A549 (cell line): ENCODE results near the gene COQ4. TPM values are rescaled to one million over a fixed set of nuclear protein-coding genes. Genes with fewer than 3 reads are reported as not detected.

Experiments
- ATAC-seq, 2 experiments: fragments of 200-7000 bp in 1 of 2; fragments of >200 bp in 1 of 2; cut with Nextera tagmentation in 1 of 2; cut with Tn5 transposase in 1 of 2; 3 replicates each; pipeline versions ENCODE4 v1.8.0 to v1.9.1; 2018 to 2020; ENCODE audit warnings: mild to moderate bottlenecking in 1 of 2, moderate library complexity in 1 of 2
- CTCF ChIA-PET: fragments of 300-600 bp; sonication (Branson Sonifier 250); formaldehyde crosslinking; extraction: SDS; loops from one replicate; lab custom pipeline; 2021; ENCODE audit warnings: antibody characterized with exemption, inconsistent platforms; lab: Yijun Ruan, JAX
- POLR2A ChIA-PET: fragments of 350-600 bp; formaldehyde crosslinking; extraction: SDS; loops from one replicate; lab custom pipeline; 2021; ENCODE audit warnings: antibody characterized with exemption, inconsistent platforms; lab: Yijun Ruan, JAX
- DNase-seq, 2 experiments: peaks; one replicate each; pipeline versions ENCODE4 v3.0.0 to v3.0.0-alpha.2; 2011 to 2016; ENCODE audit warnings: low read depth in 1 of 2, low spot score in 1 of 2
- FAIRE-seq: peaks from 2 replicates; lab custom pipeline; 2011; peaks lifted over from hg19 to GRCh38; lab: Jason Lieb, UNC
- H3K27ac ChIP-seq, 2 experiments: fragments of >200 bp; sonication (Bioruptor Twin); formaldehyde crosslinking; 3 replicates each; pipeline ENCODE4 v1.5.1; 2016 to 2017
- H3K4me1 ChIP-seq: fragments of >200 bp; sonication (Bioruptor Twin); formaldehyde crosslinking; 3 replicates; pipeline ENCODE4 v1.6.1; 2016
- H3K4me2 ChIP-seq: fragments of >200 bp; sonication (Bioruptor Twin); formaldehyde crosslinking; 3 replicates; pipeline ENCODE4 v1.6.1; 2016
- H3K4me3 ChIP-seq: fragments of >200 bp; sonication (Bioruptor Twin); formaldehyde crosslinking; 3 replicates; pipeline ENCODE4 v1.5.1; 2016
- H3K9me3 ChIP-seq: fragments of >200 bp; sonication (Bioruptor Twin); formaldehyde crosslinking; 3 replicates; pipeline ENCODE4 v1.6.1; 2016
- CEBPB ChIP-seq, 2 experiments: fragments of >200 bp in 1 of 2; sonication (Bioruptor Twin) in 1 of 2; formaldehyde crosslinking in 1 of 2; IDR thresholded peaks; 2 replicates each; pipeline ENCODE4 v1.6.1; 2012 to 2016
- CHD4 ChIP-seq: fragments of 200-600 bp; sonication (generic); IDR thresholded peaks from 2 replicates; pipeline ENCODE4 v1.6.1; 2016; ENCODE audit warnings: antibody characterized with exemption, mild to moderate bottlenecking, borderline replicate concordance
- E2F6 ChIP-seq: IDR thresholded peaks from 2 replicates; pipeline ENCODE4 v1.6.1; 2012; ENCODE audit warnings: low read depth, borderline replicate concordance
- EP300 ChIP-seq, 2 experiments: fragments of >200 bp; sonication (Bioruptor Twin); formaldehyde crosslinking; IDR thresholded peaks; 2 replicates in 1 of 2; 3 replicates in 1 of 2; pipeline ENCODE4 v1.6.1; 2016 to 2017
- ESRRA ChIP-seq: fragments of 150-350 bp; IDR thresholded peaks from 2 replicates; pipeline ENCODE4 v1.6.1; 2014; ENCODE audit warnings: mild to moderate bottlenecking, low read length, borderline replicate concordance
- HOXA7 ChIP-seq: fragments of 250-450 bp; sonication (Bioruptor Pico); IDR thresholded peaks from 2 replicates; pipeline ENCODE4 v1.5.0; 2020; ENCODE audit warnings: mild to moderate bottlenecking, moderate library complexity
- JUNB ChIP-seq: fragments of >200 bp; sonication (Bioruptor Twin); formaldehyde crosslinking; IDR thresholded peaks from 2 replicates; pipeline ENCODE4 v1.6.1; 2016
- KDM1A ChIP-seq: fragments of 200-600 bp; sonication (generic); IDR thresholded peaks from 2 replicates; pipeline ENCODE4 v1.6.1; 2016; ENCODE audit warnings: low read depth, mild to moderate bottlenecking
- MAFK ChIP-seq: fragments of 450-650 bp; IDR thresholded peaks from 2 replicates; pipeline ENCODE4 v1.6.1; 2014; ENCODE audit not compliant: partially characterized antibody
- MAZ ChIP-seq: fragments of 150-350 bp; IDR thresholded peaks from 2 replicates; pipeline ENCODE4 v1.6.1; 2014; ENCODE audit warnings: antibody characterized with exemption, low read depth, low read length, borderline replicate concordance
- MYC ChIP-seq: IDR thresholded peaks from 2 replicates; pipeline ENCODE4 v1.6.1; 2012; ENCODE audit warnings: mild to moderate bottlenecking, inconsistent platforms, low read length, improper control_type of control experiment, borderline replicate concordance
- RAD21 ChIP-seq, 2 experiments: fragments of >200 bp in 1 of 2; sonication (Bioruptor Twin) in 1 of 2; formaldehyde crosslinking in 1 of 2; IDR thresholded peaks in 1 of 2; conservative IDR thresholded peaks in 1 of 2; 2 replicates in 1 of 2; 3 replicates in 1 of 2; pipeline ENCODE4 v1.6.1; 2012 to 2018; ENCODE audit warnings: inconsistent platforms in 1 of 2
- RARB ChIP-seq: fragments of 250-450 bp; sonication (Bioruptor Pico); IDR thresholded peaks from 2 replicates; pipeline ENCODE4 v1.8.0; 2021; ENCODE audit warnings: mild to moderate bottlenecking, moderate library complexity
- SREBF2 ChIP-seq: fragments of 450-650 bp; IDR thresholded peaks from 2 replicates; pipeline ENCODE4 v1.6.1; 2014; ENCODE audit warnings: mild to moderate bottlenecking, moderate library complexity
- TFCP2L1 ChIP-seq: fragments of 250-450 bp; sonication (Bioruptor Pico); IDR thresholded peaks from 2 replicates; pipeline ENCODE4 v1.5.0; 2021; ENCODE audit warnings: mild to moderate bottlenecking
- ZC3H11A ChIP-seq: fragments of 450-650 bp; IDR thresholded peaks from 2 replicates; pipeline ENCODE4 v1.6.1; 2014; ENCODE audit warnings: antibody characterized with exemption, mild to moderate bottlenecking
- ZNF302 ChIP-seq: fragments of 250-450 bp; sonication (Bioruptor Pico); IDR thresholded peaks from 2 replicates; pipeline ENCODE4 v1.9.0; 2021; ENCODE audit warnings: inconsistent platforms, mild to moderate bottlenecking, moderate library complexity
- ZSCAN20 ChIP-seq: fragments of 250-450 bp; sonication (Bioruptor Pico); IDR thresholded peaks from 2 replicates; pipeline ENCODE4 v1.8.0; 2022; ENCODE audit warnings: mild to moderate bottlenecking, moderate library complexity
- WGBS: methylation state at CpG from one replicate; pipeline ENCODE4 v1.1.6; 2017; ENCODE audit errors: missing lambda C conversion rate; 5-methylcytosine and 5-hydroxymethylcytosine counted together
- polyA plus RNA-seq, 4 experiments: library from polyadenylated mRNA; depleted of rRNA in 3 of 4; stranded (reverse); fragments of >200 nt; fragmentation: RNase III in 1 of 4; extraction: RNeasy Plus Mini Kit Qiagen cat#74134 plus additional on column Dnase treatment in 1 of 4; gene quantifications; 2 replicates in 3 of 4; 3 replicates in 1 of 4; pipeline ENCODE4 v1.2.3, GENCODE V29; 2011 to 2017
- TF ChIP-seq, protein P1 (sequence below): fragments of 150-350 bp; IDR thresholded peaks from 2 replicates; pipeline ENCODE4 v1.6.1; 2014; ENCODE audit warnings: low read depth, mild to moderate bottlenecking, low read length
- TF ChIP-seq, protein P2 (sequence below): fragments of 250-450 bp; sonication (Bioruptor Pico); IDR thresholded peaks from 2 replicates; pipeline ENCODE4 v1.5.0; 2021; ENCODE audit warnings: mild to moderate bottlenecking, moderate library complexity, borderline replicate concordance
- TF ChIP-seq, protein P3 (sequence below): fragments of >200 bp; sonication (Bioruptor Twin); formaldehyde crosslinking; IDR thresholded peaks from 3 replicates; pipeline ENCODE4 v1.6.1; 2016
- TF ChIP-seq, protein P4 (sequence below): IDR thresholded peaks from 2 replicates; pipeline ENCODE4 v1.6.1; 2012

The COQ4 gene
- polyA plus RNA-seq, 2 of the 4 experiments (the other 2 are of a cell fraction), result 32.5 to 41.3 TPM

- ChIA-PET POLR2A (no interaction called here), CTCF (interaction anchor here (0.8 to 3.6 kb wide), 7 partner anchors 8 to 96 kb away, joined by 3 to 19 read pairs (median 6); partner anchors contain the start of gene CERCAM)
- no peaks in the 10 kb centered on the region for H3K9me3 ChIP-seq
- peak overlapping the region; percentile 95; the same call in 2 of the 3 replicates for H3K4me2 ChIP-seq
- no peak for DNase-seq
- 100% methylated on average over 1 of the region's 1 CpG for WGBS
- no peak for ATAC-seq
- H3K4me1 ChIP-seq, result peaks cover 25% of the 10 kb centered on the region
- FAIRE-seq, result no peak
- TF ChIP-seq MYC, result no peak
- no peak for TF ChIP-seq TFCP2L1 (CRISPR knock-in tag)
- H3K4me3 ChIP-seq, result no peak overlapping the region
- H3K27ac ChIP-seq, result no peak overlapping the region
These were observed 1.8 kb downstream of the COQ4 start for GRCh38 chr9:128324401-128324800.

GRCh38 chr9:128325629-128326028 lies 3.0 kb downstream of the COQ4 start:
- no peaks in the 10 kb centered on the region for H3K9me3 ChIP-seq
- TF ChIP-seq RARB (CRISPR knock-in tag), result no peak
- no peak for TF ChIP-seq MAFK
- no peak for TF ChIP-seq KDM1A
- no peak for TF ChIP-seq ESRRA
- TF ChIP-seq CEBPB (IDR thresholded peaks at IDR 0.05), result no peak
- TF ChIP-seq, protein P1, sequence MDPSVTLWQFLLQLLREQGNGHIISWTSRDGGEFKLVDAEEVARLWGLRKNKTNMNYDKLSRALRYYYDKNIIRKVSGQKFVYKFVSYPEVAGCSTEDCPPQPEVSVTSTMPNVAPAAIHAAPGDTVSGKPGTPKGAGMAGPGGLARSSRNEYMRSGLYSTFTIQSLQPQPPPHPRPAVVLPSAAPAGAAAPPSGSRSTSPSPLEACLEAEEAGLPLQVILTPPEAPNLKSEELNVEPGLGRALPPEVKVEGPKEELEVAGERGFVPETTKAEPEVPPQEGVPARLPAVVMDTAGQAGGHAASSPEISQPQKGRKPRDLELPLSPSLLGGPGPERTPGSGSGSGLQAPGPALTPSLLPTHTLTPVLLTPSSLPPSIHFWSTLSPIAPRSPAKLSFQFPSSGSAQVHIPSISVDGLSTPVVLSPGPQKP, result no peak
- TF ChIP-seq, protein P2, sequence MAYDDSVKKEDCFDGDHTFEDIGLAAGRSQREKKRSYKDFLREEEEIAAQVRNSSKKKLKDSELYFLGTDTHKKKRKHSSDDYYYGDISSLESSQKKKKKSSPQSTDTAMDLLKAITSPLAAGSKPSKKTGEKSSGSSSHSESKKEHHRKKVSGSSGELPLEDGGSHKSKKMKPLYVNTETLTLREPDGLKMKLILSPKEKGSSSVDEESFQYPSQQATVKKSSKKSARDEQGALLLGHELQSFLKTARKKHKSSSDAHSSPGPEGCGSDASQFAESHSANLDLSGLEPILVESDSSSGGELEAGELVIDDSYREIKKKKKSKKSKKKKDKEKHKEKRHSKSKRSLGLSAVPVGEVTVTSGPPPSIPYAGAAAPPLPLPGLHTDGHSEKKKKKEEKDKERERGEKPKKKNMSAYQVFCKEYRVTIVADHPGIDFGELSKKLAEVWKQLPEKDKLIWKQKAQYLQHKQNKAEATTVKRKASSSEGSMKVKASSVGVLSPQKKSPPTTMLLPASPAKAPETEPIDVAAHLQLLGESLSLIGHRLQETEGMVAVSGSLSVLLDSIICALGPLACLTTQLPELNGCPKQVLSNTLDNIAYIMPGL, result no peak
- no peak for TF ChIP-seq ZSCAN20 (CRISPR knock-in tag)
- no peak for TF ChIP-seq SREBF2
- TF ChIP-seq JUNB, result no peak
- TF ChIP-seq ZNF302 (CRISPR knock-in tag), result no peak
- no peak for TF ChIP-seq HOXA7 (CRISPR knock-in tag)
- no peak for TF ChIP-seq RAD21 (conservative IDR thresholded peaks at IDR 0.05 in 1 of 2, IDR thresholded peaks at IDR 0.05 in 1 of 2)
- no peak for TF ChIP-seq EP300 (IDR thresholded peaks at IDR 0.05)
- no peak for TF ChIP-seq ZC3H11A
- TF ChIP-seq, protein P3, sequence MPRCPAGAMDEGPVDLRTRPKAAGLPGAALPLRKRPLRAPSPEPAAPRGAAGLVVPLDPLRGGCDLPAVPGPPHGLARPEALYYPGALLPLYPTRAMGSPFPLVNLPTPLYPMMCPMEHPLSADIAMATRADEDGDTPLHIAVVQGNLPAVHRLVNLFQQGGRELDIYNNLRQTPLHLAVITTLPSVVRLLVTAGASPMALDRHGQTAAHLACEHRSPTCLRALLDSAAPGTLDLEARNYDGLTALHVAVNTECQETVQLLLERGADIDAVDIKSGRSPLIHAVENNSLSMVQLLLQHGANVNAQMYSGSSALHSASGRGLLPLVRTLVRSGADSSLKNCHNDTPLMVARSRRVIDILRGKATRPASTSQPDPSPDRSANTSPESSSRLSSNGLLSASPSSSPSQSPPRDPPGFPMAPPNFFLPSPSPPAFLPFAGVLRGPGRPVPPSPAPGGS, result no peak
- TF ChIP-seq E2F6, result no peak
- no peak for TF ChIP-seq CHD4
- TF ChIP-seq, protein P4, sequence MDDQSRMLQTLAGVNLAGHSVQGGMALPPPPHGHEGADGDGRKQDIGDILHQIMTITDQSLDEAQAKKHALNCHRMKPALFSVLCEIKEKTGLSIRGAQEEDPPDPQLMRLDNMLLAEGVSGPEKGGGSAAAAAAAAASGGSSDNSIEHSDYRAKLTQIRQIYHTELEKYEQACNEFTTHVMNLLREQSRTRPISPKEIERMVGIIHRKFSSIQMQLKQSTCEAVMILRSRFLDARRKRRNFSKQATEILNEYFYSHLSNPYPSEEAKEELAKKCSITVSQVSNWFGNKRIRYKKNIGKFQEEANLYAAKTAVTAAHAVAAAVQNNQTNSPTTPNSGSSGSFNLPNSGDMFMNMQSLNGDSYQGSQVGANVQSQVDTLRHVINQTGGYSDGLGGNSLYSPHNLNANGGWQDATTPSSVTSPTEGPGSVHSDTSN, result no peak
- no peak for TF ChIP-seq MAZ
- CTCF ChIA-PET, result interaction anchor here (1.7 to 3.6 kb wide), 3 partner anchors 10 to 94 kb away, joined by 6 to 19 read pairs (median 15); partner anchors contain the start of gene CERCAM
- no peak overlapping the region for H3K4me3 ChIP-seq
- no peak overlapping the region for H3K4me2 ChIP-seq
- DNase-seq (no peak), FAIRE-seq (no peak), ATAC-seq (no peak)
- POLR2A ChIA-PET, result no interaction called here
- peaks cover 25% of the 10 kb centered on the region for H3K4me1 ChIP-seq
- H3K27ac ChIP-seq, result no peak overlapping the region
- 89% methylated on average over 13 of the region's 13 CpGs for WGBS
